GM18505 (cell line): Measurements from ENCODE around the gene SRPK2.
"Not testable (repeated sequence)": the region's sequence is repeated elsewhere in the genome, so short reads cannot be mapped to it uniquely, and the experiment has no call there.

Experiments used
- ATAC-seq: cut with Tn5 transposase; IDR thresholded peaks from one replicate; pipeline ENCODE4 v1.9.1; 2021; ENCODE audit not compliant: unreplicated experiment
- POLR2A ChIP-seq: IDR thresholded peaks from 4 replicates; pipeline ENCODE4 v1.6.1; 2011; ENCODE audit warnings: borderline replicate concordance; ENCODE audit not compliant: insufficient read depth, insufficient read length; ENCODE audit errors: extremely low read depth

The SRPK2 gene

GRCh38 chr7:105336009-105336408, 52.7 kb downstream of the SRPK2 start:
- TF ChIP-seq POLR2A, result no peak
- ATAC-seq, result no peak

GRCh38 chr7:105332661-105333060, 56.1 kb downstream of the SRPK2 start:
- not testable (repeated sequence) for ATAC-seq

- ATAC-seq, result no peak
- no peak for TF ChIP-seq POLR2A
Measured at GRCh38 chr7:105330526-105330925, 58.2 kb downstream of the SRPK2 start.

- no peak for TF ChIP-seq POLR2A
- no peak for ATAC-seq
Measured at GRCh38 chr7:105327201-105327600, 61.5 kb downstream of the SRPK2 start.

- TF ChIP-seq POLR2A, result no peak
- no peak for ATAC-seq
Measured at GRCh38 chr7:105325216-105325904, 63.4 kb downstream of the SRPK2 start.

- not testable (repeated sequence) for ATAC-seq
Measured at GRCh38 chr7:105324606-105325005, 64.1 kb downstream of the SRPK2 start.

GRCh38 chr7:105323366-105323765, 65.4 kb downstream of the SRPK2 start:
- no peak for TF ChIP-seq POLR2A

GRCh38 chr7:105322655-105323277, 66.0 kb downstream of the SRPK2 start:
- TF ChIP-seq POLR2A, result no peak
- no peak for ATAC-seq

More at GRCh38 chr7:105323366-105323765, 65.4 kb downstream of the SRPK2 start:
- ATAC-seq, result no peak

GRCh38 chr7:105321754-105322455, 66.8 kb downstream of the SRPK2 start:
- TF ChIP-seq POLR2A, result no peak
- no peak for ATAC-seq

GRCh38 chr7:105320896-105321295, 67.8 kb downstream of the SRPK2 start:
- no peak for TF ChIP-seq POLR2A
- ATAC-seq, result no peak

GRCh38 chr7:105319578-105319977, 69.1 kb downstream of the SRPK2 start:
- peak; percentile 37 for TF ChIP-seq POLR2A
- no peak for ATAC-seq

GRCh38 chr7:105316578-105317344, 72.0 kb downstream of the SRPK2 start:
- no peak for ATAC-seq
- TF ChIP-seq POLR2A, result no peak

GRCh38 chr7:105315357-105315756, 73.4 kb downstream of the SRPK2 start:
- no peak for TF ChIP-seq POLR2A
- ATAC-seq, result no peak
